ENCODE measurements around the gene ZNF385C. TPM values are rescaled to one million over a fixed set of nuclear protein-coding genes. Genes with fewer than 3 reads are reported as not detected.

ZNF385C gene
- total RNA-seq, 4 donors from 2014 or later = 0.26 to 0.78 TPM; not detected in 2

GRCh38 chr17:42060231-42060630 is 38.0 kb downstream of the ZNF385C start:
- DNase-seq (no peak), ATAC-seq (no peak)
- in situ Hi-C loops (cut with MboI; ENCODE audit: low sequenced_read_pairs in 4 of 4) (loop anchor here in 1 of 4 donors (10.0 kb wide), 1 partner anchor 55 kb away; the partner anchor contains the start of gene DHX58), intact Hi-C loops (cut with DNase I; ENCODE audit: low total_unique reads) (no loop called here)
- no peak overlapping the region for H3K4me3 ChIP-seq
- no peaks in the 10 kb centered on the region for H3K27me3 ChIP-seq
- no peak overlapping the region for H3K27ac ChIP-seq
- TF ChIP-seq POLR2A (IDR thresholded peaks at IDR 0.05) (no peak), CTCF (IDR thresholded peaks at IDR 0.05 in 4 of 5, conservative IDR thresholded peaks at IDR 0.05 in 1 of 5) (no peak)
- peaks cover 13 to 15% of the 10 kb centered on the region in 2 donors for H3K4me1 ChIP-seq
- H3K9me3 ChIP-seq = no peaks in the 10 kb centered on the region
- no peaks in the 10 kb centered on the region for H3K36me3 ChIP-seq

GRCh38 chr17:42059815-42060214 is 38.5 kb downstream of the ZNF385C start:
- Histone ChIP-seq H3K9me3 (no peaks in the 10 kb centered on the region), H3K36me3 (no peaks in the 10 kb centered on the region), H3K4me3 (no peak overlapping the region), H3K27ac (no peak overlapping the region), H3K4me1 (peaks cover 13 to 15% of the 10 kb centered on the region in 2 donors), H3K27me3 (no peaks in the 10 kb centered on the region)
- in situ Hi-C loops (cut with MboI; ENCODE audit: low sequenced_read_pairs in 4 of 4) (loop anchor here in 1 of 4 donors (10.0 kb wide), 1 partner anchor 55 kb away; the partner anchor contains the start of gene DHX58), intact Hi-C loops (cut with DNase I; ENCODE audit: low total_unique reads) (no loop called here)
- DNase-seq (no peak), ATAC-seq (no peak)
- TF ChIP-seq POLR2A (IDR thresholded peaks at IDR 0.05) (no peak), CTCF (IDR thresholded peaks at IDR 0.05 in 4 of 5, conservative IDR thresholded peaks at IDR 0.05 in 1 of 5) (no peak)

- peaks cover 0 to 4% (median 0%) of the 10 kb centered on the region in 3 donors for H3K27me3 ChIP-seq
- H3K27ac ChIP-seq = no peak overlapping the region
- DNase-seq = no peak
- intact Hi-C loops (cut with DNase I; ENCODE audit: low total_unique reads) (no loop called here), in situ Hi-C loops (cut with MboI; ENCODE audit: low sequenced_read_pairs in 4 of 4) (no loop called here)
- TF ChIP-seq CTCF (IDR thresholded peaks at IDR 0.05 in 4 of 5, conservative IDR thresholded peaks at IDR 0.05 in 1 of 5) (no peak), POLR2A (IDR thresholded peaks at IDR 0.05) (no peak)
- H3K9me3 ChIP-seq = no peaks in the 10 kb centered on the region
- no peak for ATAC-seq
- no peaks in the 10 kb centered on the region for H3K36me3 ChIP-seq
- H3K4me3 ChIP-seq = no peak overlapping the region
- H3K4me1 ChIP-seq = peaks cover 4 to 6% of the 10 kb centered on the region in 2 donors
Measured at GRCh38 chr17:42058063-42058462, 40.2 kb downstream of the ZNF385C start.

GRCh38 chr17:42056635-42057034 is 41.6 kb downstream of the ZNF385C start:
- Histone ChIP-seq H3K9me3 (no peaks in the 10 kb centered on the region), H3K4me3 (no peak overlapping the region), H3K4me1 (no peaks in the 10 kb centered on the region), H3K27me3 (peaks cover 0 to 4% (median 0%) of the 10 kb centered on the region in 3 donors), H3K27ac (no peak overlapping the region), H3K36me3 (no peaks in the 10 kb centered on the region)
- ATAC-seq = no peak
- no peak for TF ChIP-seq POLR2A (IDR thresholded peaks at IDR 0.05)
- TF ChIP-seq CTCF (IDR thresholded peaks at IDR 0.05 in 4 of 5, conservative IDR thresholded peaks at IDR 0.05 in 1 of 5) = no peak
- in situ Hi-C loops (cut with MboI; ENCODE audit: low sequenced_read_pairs in 4 of 4) = no loop called here
- intact Hi-C loops (cut with DNase I; ENCODE audit: low total_unique reads) = no loop called here
- no peak for DNase-seq

- H3K4me3 ChIP-seq = no peak overlapping the region
- intact Hi-C loops (cut with DNase I; ENCODE audit: low total_unique reads) = no loop called here
- in situ Hi-C loops (cut with MboI; ENCODE audit: low sequenced_read_pairs in 4 of 4) = no loop called here
- TF ChIP-seq POLR2A (IDR thresholded peaks at IDR 0.05) (no peak), CTCF (IDR thresholded peaks at IDR 0.05 in 4 of 5, conservative IDR thresholded peaks at IDR 0.05 in 1 of 5) (no peak)
- ATAC-seq (no peak), DNase-seq (no peak)
- no peaks in the 10 kb centered on the region for H3K36me3 ChIP-seq
- H3K27ac ChIP-seq = no peak overlapping the region
- peaks cover 0 to 3% of the 10 kb centered on the region in 2 donors for H3K4me1 ChIP-seq
- no peaks in the 10 kb centered on the region for H3K9me3 ChIP-seq
- peaks cover 0 to 4% (median 0%) of the 10 kb centered on the region in 3 donors for H3K27me3 ChIP-seq
Measured at GRCh38 chr17:42055496-42055895, 42.8 kb downstream of the ZNF385C start.

Measured in gastrocnemius medialis (tissue), 4 donors.